NCI-H2196 (cell line): ENCODE measurements around the gene WDFY2.
"Not testable (repeated sequence)": the region's sequence is repeated elsewhere in the genome, so short reads cannot be mapped to it uniquely, and the experiment has no call there.

Experiments used
- DNase-seq: peaks from one replicate; lab custom pipeline; 2025; ENCODE audit not compliant: unreplicated experiment; lab: John Stamatoyannopoulos, UW

Gene WDFY2

DNA sequence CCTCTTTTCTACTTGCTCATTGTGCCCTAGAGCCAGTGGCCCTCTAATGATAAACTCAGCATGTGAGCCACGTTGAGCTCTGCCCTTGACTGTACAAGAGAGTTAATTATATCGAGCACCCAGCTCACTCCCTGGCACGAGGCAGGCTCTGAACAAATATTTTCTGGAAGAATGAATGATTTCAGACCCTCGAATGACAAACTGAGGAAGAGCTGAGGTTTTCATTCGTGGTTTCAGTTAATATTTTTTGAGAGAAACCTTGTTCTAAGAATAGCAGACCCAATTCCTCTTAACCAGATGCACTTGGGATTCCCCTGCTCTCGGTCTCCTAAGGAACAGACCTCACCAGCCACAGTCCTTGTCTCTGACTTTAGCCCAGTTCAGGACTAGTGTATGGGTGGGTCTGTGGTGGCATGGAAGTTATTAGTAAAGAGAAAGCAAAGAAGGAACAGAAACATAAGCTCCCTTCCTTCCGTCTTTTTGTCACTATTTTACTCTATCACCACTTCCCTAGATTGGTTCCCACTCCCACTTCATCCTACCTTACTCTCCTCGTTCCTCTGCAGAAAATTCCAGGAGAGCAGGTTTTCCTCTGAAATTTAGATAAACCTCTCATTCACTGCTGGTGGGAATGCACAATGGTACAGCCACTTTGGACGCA lies 22.1 kb upstream of the WDFY2 start:
- DNase-seq: no peak

DNA sequence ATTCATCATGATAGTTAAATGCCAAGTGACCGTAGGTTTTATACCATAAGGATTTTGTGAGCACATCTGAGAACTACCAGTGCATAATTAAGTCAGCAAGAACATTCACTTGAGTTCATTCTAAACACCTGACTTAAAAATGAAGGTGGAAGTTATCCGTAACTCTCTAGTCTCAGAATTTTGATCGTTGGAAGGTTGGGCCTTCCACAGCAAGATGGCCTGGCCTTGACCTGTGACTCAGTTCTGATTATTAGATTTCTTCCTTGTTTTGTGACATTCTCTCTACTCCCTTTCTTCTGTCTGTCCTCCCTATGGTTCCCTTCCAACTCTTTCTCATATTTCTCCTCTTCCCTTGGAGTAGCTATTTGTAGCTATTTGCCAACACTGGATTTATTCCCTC lies 20.0 kb upstream of the WDFY2 start:
- no peak for DNase-seq

DNA sequence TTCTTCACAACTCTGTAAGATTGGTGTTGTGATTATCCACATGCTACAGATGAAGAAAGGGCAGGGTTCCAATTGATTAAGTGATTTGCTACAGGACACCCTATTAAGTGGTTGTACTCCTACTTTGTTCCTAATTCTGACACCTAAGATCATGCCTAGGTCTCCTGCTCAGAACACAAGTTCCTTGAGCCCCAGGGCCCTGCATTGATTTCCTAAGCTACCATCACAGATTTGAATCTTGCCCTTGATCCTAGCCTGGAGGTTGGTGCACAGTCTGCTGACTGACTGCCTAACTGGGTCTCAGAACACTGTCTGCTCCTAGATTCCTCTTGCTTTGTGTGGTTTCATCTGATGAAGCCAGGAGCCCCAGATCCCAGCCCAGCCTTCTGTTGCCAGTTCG lies 19.6 kb upstream of the WDFY2 start:
- DNase-seq: no peak

DNA sequence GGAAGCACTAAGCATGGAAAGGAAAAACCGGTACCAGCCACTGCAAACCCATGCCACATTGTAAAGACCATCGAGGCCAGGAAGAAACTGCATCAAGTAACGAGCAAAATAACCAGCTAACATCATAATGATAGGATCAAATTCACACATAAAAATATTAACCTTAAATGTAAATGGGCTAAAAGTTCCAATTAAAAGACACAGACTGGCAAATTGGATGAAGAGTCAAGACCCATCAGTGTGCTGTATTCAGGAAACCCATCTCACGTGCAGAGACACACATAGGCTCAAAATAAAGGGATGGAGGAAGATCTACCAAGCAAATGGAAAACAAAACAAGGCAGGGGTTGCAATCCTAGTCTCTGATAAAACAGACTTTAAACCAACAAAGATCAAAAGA lies 15.3 kb upstream of the WDFY2 start:
- DNase-seq: not testable (repeated sequence)

DNA sequence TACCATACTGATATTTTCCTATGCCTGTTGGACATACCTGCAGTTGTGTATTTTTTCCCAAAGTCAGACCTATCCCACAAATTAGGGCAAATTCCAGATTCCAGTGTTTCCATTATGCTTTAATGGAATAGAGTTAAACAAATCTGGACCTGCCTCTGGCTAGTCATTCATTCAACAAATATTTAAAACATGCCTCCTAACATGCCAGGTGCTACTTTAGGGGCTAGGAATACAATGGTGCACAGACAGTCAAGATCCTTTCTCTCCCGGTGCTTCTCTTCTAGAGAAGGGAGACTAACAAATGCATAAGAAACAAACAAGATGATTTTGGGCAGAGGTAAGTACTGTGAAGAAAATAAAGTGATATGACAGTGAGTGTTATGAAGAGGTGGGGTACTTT lies 7.5 kb upstream of the WDFY2 start:
- no peak for DNase-seq

DNA sequence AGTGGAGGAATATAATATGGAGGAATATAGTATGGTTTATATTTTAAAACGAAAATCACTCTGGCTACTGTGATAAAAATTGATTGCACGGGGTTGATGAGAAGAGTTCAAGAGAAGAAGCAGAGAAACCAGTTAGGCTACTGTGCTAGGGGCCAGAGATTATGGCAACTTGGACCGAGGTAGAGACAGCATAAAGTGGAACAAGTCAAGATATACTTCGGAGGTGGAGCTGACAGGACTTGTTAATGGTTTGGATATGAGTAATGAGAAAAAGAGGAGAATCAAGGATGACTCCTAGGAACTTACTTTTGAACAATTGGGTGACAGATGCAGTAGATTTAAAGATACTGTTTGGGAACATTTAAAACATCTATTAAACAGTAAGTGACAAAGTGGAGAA lies 6.6 kb upstream of the WDFY2 start:
- no peak for DNase-seq

DNA sequence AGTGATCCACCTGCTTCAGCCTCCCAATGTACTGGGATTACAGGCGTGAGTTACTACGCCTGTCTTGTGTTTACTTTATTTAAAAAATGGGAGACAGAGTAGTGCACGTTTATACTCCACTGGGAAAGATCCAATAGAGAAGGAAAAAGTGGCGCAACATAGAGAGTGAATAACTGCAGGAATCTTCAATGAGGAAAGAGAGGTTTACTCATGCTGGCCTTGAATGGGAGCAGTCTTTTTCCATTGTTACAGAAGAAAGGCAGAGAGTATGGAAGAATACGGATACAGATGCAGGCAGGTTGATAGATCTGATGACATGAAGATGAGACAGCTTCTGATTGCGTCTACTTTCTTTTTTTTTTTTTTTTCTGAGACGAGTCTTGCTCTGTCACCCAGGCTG lies 4.6 kb upstream of the WDFY2 start:
- DNase-seq: no peak

DNA sequence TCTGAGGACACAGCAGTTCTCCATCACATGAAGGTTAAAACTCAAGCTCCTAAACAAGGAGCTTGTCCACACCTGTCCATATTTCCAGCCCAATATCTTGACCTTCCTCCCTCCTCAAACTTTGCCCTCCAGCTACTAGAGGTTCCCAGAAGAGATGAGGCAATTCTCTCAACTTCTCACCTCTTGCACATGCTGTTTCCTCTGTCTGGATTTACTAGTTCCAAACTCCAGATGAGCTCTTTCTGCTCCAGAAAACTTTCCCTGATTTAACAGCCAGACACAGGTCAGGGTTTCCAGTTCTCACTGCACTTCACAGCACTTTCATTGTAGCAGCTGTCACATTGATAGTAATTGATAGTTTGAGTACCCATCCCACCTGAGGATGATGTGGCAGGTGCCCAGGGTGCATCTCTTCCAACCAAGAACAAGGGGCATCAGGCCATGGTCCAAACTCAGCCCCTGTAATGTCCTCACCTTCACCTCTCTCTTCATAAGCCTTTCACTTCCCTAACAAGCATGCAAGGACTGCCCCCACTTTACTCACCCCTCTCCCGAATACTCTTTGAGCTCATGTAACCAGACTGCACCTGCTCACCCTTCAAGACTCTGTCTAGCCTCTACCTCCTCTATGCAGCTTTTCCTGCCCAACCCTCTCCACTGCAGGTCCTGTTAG lies 3.0 kb upstream of the WDFY2 start:
- no peak for DNase-seq

DNA sequence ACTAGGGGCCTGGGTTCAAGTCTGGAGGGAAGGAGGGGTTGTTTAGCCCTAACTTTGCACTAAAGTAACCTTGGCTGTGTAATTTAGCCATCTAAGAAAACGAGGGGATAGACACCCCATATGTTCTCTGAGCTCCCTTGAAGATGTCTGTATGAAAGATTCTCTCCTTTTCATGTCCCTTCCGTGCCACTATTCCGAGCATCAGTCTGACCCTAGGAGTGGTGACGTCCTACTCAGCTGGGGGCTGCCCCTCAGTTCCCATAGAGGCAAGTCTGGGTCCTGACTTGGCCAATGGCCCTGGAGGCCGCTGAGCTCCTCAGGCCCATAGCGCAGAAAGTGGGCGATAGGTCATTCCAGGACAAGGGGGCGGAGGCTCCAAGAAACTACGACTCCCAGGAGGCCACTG lies 790 bp upstream of the WDFY2 start:
- DNase-seq: no peak

DNA sequence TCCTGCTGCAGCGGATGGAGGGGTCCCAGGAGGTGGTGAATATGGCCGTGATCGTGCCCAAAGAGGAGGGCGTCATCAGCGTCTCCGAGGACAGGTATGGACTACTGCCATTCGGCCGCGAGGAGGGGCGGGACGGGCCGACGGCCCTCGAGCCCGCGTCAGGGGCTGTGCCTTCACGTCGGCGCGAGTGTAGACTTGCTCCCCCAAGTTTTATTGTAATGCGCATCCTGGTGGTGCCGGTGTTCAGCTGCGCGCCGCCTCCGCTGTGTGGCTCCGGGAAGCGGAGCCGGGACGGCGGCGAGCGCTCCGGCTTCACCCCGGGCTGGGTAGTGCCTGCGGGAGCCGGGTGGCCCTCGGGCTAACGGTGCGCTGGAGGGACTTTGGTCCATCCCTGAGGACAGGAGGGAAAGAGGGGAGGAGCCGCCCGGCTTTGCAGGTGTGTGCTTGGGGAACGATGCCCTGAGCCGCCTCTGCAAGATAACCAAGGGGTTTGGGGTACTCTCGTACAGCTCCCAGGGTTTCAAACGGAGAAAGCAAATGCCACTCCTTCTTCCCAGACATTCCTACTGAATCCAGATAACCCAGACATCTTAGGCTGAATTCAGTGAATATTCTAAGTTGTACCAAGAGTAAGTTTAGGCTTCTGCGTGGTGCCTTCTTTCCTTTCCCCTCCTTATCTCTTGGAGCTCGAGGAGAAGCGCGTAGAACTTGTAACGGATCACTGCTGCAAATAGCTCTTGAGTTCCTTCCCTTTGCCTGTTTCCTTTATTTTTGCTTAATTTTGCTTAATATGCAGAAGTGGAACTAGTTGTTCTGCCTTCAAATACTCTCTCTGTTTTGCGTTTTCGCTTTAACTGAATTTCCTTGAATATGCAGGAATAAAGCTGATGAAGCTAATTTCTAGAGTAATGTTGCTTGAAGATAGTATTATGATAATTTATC lies 740 bp downstream of the WDFY2 start:
- DNase-seq: peak; percentile 15

DNA sequence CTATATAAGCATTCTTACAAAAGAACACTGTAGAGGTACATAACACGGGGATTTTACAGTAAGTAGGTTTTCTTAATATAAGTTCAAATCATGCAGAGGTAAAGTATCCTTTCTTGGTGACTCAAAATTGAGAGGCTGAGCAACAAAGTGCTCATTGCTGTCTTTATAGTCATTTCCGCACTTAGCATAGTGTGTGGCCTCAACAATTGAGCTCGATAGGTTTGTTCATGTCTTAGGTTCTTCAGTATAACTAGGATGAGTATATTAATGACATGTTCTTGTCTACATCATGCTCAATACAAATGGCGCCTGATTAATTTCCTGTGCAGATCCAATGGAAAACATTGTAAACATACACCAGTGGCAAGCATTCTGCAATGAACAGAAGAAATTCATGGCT lies 1.4 kb downstream of the WDFY2 start:
- no peak for DNase-seq

DNA sequence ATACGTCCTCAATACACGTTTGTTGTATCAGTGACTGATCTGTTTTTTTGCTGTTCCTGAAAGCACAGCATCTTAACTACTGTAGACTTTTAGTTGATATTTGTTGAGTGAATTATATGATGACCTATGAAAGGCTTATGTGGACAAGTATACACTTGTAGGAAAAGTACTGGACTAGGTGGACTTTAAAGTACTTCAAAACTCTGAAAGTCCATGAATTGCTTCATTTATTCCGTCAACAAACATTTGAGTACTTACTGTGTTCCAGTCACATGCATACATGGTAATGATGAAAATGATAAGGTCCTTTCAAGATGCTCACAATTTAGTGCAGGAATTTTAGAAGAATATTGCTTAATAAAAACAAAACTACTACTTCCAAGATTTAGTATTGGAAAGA lies 3.1 kb downstream of the WDFY2 start:
- DNase-seq: no peak

DNA sequence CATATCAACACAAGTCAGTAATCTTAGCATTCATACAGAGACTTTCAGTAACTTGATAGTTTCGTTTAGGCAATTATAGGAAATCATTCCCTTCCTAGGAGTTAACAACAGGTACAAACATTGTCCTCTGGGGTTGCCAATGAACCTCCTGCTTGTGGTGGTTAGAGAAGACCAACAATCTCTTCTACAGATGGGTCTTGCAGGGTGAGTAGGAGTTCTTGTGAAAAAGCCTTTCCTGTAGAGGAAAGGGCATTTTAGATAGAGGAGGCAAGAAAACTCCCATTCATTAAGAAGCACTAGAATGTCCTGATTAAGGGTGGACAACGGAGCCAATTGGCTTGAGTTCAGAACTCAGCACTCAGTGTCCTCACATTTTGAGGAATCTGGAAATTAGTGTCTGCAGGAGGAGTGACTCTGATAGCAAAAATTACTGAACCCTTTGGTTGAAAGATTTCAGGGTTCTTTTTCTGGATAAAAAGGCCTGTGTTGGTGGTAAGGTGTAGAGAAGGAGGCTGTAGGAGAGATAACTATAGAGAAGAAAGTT lies 4.2 kb downstream of the WDFY2 start:
- DNase-seq: no peak

DNA sequence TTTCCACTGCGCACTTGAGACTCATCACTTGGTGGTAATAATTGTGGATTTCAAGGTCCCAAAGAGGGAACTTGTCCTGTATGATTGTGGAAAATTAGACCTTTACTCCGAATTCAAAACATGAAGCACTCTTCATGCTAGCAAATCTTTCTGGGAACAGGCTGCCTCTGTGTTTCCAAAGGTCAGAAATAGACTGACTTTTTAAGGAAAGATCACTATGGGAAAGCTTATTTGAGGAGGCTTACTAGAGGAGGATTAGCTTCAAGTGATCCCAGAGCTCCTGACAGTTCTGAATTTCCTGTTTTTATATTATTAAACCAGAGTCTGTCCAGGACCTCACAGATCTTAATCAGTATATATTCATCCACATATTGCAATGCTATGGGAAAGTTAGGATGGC lies 5.5 kb downstream of the WDFY2 start:
- no peak for DNase-seq

DNA sequence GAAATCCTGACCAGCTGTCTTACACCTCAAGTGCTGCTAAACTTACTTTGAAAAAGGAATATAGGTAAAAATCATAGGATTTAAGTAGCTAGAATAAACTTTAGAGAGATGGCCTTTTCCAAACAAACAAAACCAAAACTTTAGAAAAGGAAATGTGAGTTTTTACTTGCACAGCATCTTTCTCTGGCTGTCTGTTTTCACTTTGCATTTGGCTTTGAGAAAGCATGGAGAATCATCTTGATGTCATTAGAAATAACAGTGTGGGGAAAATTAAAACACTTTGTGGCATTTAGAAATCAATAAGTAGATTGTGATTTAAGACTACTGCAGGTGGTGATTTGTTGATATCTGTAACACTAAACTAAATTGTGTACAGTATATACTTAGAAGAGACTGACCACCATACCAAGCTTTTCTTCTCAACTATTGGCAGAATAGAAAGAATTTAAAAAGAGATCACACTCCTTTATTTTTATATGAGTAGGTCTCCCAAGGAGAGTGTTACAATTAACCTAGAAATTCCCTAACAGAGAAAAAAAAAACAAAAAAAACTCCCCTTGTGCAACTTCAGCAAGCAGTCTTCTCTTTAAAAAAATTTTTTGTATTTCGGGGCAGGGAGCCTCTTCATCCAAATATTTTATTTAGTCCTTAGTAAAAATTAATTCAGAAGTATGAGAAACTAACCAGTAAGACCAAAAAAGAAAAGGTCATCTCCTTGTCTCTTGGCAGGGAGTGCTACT lies 6.1 kb downstream of the WDFY2 start:
- DNase-seq: no peak

DNA sequence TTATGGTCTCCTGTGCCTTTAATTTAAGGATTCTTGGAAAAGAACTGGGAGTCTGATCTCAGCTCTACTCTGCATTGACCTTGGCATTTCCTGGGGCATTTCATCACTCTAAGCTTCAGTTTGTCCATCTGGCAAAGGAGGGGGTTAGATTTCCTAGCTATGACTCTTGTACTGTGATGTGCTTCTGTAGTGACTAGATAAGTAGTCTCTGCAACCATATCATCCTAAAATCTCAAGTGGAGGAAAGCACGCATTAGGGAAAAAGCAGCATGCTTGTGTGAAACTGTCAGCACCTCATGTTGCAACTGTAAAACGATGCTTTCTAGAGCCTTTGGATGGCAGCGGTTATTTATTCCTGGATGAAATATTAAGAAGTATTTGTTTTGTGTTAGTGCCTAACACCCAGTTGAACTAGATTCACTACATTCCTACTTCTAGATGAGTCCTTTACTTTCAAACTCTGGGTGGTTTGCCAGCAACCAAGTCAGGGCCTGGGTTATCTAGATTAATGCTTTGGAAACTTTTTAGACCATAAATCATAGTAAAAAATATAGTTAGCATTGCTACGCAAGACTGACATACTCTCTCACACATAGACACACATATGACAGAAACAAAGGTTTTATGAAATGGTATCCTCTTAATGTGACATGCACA lies 6.8 kb downstream of the WDFY2 start:
- peak; percentile 8 for DNase-seq

DNA sequence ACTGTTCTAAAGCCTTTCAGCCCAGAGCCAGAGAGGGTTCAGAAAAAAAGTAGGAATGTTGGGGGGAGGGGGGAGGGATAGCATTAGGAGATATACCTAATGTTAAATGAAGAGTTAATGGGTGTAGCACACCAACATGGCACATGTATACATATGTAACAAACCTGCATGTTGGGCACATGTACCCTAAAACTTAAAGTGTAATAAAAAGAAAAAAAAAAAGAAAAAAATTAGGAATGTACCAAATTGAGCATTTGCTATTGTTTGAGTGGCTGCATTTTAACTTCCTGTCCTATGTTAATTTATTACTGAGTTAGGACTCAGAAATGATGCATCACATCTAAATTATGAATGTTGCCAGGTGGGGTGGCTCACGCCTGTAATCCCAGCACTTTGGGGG lies 7.7 kb downstream of the WDFY2 start:
- DNase-seq: not testable (repeated sequence)

DNA sequence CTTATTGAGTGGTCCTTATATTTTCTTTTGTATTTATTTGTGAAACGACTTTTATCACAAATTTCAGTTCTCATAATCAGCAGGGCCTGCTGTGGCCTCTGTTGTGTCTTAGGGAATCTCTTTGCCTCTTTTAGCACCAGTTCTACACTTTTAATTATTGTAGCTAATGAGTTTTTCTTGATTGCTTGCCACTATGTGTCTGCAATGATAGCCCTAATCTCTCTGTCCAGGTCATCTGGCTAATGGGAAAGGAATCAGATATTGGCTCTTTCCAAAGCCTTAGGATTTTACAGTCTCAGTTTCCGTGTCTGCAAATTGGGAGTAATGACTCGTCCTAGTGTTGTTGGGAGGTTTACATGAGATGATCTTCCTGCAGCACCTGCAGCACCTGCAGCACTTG lies 10.2 kb downstream of the WDFY2 start:
- DNase-seq: no peak

DNA sequence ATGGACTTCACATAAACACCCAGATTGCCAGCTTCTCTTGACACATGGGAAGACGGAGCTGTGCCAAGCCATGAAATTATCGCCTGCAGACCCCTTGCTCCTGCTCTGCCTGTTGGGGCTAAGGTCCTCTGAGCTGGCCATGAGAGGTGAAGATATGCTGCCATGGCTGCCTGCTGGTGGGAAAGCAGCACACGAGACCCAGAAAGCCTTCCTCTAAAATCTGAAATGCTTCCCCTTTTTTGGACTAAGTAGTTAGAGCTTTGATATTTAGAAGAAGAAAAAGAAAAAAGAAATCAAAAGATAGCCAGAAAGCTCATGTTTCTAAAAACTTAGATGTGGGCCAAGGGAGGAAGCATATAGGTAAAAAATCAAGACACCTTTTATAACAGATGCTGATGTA lies 11.2 kb downstream of the WDFY2 start:
- DNase-seq: no peak

DNA sequence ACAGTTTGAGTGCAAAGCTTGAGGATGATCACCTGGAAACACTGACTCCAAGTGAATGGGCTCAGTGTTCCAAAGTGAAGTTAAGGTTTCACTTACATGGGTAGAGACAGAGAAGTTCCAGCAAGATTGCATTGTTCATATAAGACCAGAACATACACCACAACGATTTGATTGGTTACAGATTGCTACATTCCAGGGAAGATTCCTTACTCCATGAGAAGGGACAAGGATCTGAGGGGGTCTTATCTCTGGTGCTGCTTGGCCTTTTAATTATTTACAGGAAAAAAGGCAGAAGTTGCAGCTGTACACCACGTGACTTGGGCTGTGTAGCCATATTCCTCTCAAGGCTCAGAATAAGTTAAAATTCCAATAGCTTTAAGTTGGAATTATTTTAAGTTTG lies 12.3 kb downstream of the WDFY2 start:
- DNase-seq: no peak
